ENCODE results near the gene IVNS1ABP. TPM values are rescaled to one million over a fixed set of nuclear protein-coding genes. Genes with fewer than 3 reads are reported as not detected.

IVNS1ABP gene
- total RNA-seq, 1 experiment from 2014 or later, result 57.9 TPM

GRCh38 chr1:185345913-185346720 lies 29.1 kb upstream of the IVNS1ABP start:
- DNase-seq (ENCODE audit: low read depth, low spot score), result no peak

More at GRCh38 chr1:185345913-185346720, 29.1 kb upstream of the IVNS1ABP start:
- Histone ChIP-seq H4K20me1 (ENCODE audit: insufficient read depth) (no peaks in the 10 kb centered on the region), H3K4me3 (replicated peaks in 1 of 2; ENCODE audit: low read depth in 1 of 2, low read length in 2 of 2) (no peak overlapping the region), H3K27ac (ENCODE audit: low read depth, low read length) (no peak overlapping the region), H3K36me3 (ENCODE audit: control insufficient read depth in 1 of 2, insufficient read depth in 2 of 2, low read length in 2 of 2) (no peaks in the 10 kb centered on the region), H3K9me2 (ENCODE audit: insufficient read depth) (no peaks in the 10 kb centered on the region), H3K4me2 (ENCODE audit: low read length) (no peak overlapping the region), H3K27me3 (ENCODE audit: insufficient read depth, low read length) (no peaks in the 10 kb centered on the region), H3K79me2 (ENCODE audit: insufficient read depth, low read length) (no peaks in the 10 kb centered on the region), H2AFZ (ENCODE audit: low read depth, low read length, poor library complexity, severe bottlenecking) (no peak overlapping the region), H3K9ac (ENCODE audit: low read length) (no peak overlapping the region), H3K9me3 (ENCODE audit: control insufficient read depth in 1 of 2, insufficient read depth in 1 of 2, low read depth in 1 of 2, low read length in 2 of 2) (no peaks in the 10 kb centered on the region), H3K4me1 (ENCODE audit: control insufficient read depth in 1 of 2, insufficient read depth in 2 of 2, low read length in 2 of 2) (no peaks in the 10 kb centered on the region)
- no peak for TF ChIP-seq YY1 (IDR thresholded peaks at IDR 0.05; ENCODE audit: extremely low read depth, insufficient replicate concordance, low read depth, low read length)
- TF ChIP-seq POLR2AphosphoS5 (IDR thresholded peaks at IDR 0.05; ENCODE audit: low read depth, low read length), result no peak
- no peak for TF ChIP-seq POLR2A (IDR thresholded peaks at IDR 0.05; ENCODE audit: borderline replicate concordance, extremely low read depth, insufficient read depth, insufficient read length)
- TF ChIP-seq CBX3 (IDR thresholded peaks at IDR 0.05; ENCODE audit: low read depth), result no peak
- no peak for TF ChIP-seq SRF (IDR thresholded peaks at IDR 0.05; ENCODE audit: low read depth)
- TF ChIP-seq ATF3 (IDR thresholded peaks at IDR 0.05), result no peak
- no peak for TF ChIP-seq ZBTB33 (IDR thresholded peaks at IDR 0.05; ENCODE audit: extremely low read depth, insufficient replicate concordance, low read length)
- ChIA-PET RAD21 (ENCODE audit: low non-redundant PET in 1 of 2, low total read pairs in 2 of 2, uncharacterized antibody in 2 of 2, unreplicated experiment in 2 of 2) (no interaction called here), POLR2A (no interaction called here), CTCF (no interaction called here)
- ATAC-seq, result no peak
- intact Hi-C loops (cut with micrococcal nuclease), result loop anchor here (10.0 kb wide), 1 partner anchor 199 kb away; no protein-coding TSS in a partner anchor
- no TSS peak for BruUV-seq (replicated peaks)

Measured in HCT116 (cell line).